GM21390 (cell line): ENCODE data around the gene CHST4.
"Not testable (repeated sequence)": the region's sequence is repeated elsewhere in the genome, so short reads cannot be mapped to it uniquely, and the experiment has no call there.

Experiments used
- ATAC-seq: cut with Tn5 transposase; IDR thresholded peaks from one replicate; pipeline ENCODE4 v1.9.1; 2021; ENCODE audit not compliant: unreplicated experiment

Gene CHST4

DNA sequence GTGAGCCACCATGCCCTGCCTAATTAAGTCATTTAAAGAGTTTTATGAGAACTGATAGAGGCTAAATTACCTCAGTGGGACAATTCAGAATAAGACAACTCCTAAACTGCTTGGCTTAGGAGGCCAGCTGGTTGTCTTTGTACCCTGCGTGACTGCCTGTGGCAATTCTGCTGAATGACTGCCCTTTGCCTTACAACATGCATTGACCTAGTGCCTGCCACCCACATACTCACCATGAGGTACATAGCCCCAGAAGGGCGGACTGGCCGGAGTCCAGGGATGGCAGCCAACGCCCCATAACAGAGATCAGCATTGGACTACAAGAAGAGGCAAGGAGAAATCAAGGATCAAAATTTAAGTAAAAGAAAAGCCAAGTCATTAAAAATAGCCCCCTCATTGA, 43.4 kb downstream of the CHST4 start:
- ATAC-seq = no peak

DNA sequence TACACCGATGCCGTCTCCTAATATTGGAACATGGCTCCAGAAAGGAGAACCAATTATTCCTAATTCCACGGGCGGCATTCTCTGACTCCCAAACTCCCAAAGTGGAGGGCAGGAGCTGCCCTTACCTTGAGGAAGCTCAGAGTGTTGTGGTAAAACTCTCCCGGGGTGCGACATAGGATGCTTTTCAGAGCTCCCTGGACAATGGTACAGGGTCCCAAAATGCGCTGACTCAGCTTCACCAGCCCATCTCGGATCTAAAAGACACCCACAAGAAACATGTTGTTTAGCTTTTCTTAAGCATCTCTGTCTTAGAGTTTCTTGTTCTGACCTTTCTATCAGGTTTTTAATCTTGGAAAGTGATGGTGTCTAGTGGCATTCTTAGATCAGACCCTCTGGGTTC, 43.9 kb downstream of the CHST4 start:
- ATAC-seq = no peak

DNA sequence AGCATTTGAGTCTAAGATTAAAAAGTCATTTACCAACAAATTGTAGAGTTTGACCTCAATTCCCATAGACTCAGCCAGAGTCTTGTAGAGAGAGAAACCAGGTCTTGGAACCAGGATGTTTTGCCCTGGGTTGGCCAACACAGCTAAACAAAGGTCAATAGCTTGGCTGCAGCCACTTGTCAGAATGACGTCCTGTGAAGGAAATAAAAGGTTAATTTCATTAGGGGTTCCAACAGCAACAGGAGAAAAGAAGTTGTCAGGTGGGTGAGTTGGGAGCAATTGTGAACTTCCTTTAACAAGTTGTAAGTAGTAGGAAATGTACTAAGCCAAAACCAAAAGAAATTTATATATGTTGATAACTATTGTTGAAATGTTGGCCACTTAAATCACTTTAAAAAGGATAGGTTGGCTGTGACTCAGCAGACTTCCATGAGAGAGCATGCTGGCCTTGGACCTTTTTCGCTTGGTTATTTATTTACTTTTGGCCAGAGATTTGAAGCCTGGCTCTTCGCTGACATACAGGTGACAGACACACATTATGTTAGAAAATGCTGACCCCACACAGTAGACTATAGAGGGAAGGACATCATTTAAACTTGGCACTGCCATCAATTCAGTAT, 46.4 kb downstream of the CHST4 start:
- no peak for ATAC-seq

DNA sequence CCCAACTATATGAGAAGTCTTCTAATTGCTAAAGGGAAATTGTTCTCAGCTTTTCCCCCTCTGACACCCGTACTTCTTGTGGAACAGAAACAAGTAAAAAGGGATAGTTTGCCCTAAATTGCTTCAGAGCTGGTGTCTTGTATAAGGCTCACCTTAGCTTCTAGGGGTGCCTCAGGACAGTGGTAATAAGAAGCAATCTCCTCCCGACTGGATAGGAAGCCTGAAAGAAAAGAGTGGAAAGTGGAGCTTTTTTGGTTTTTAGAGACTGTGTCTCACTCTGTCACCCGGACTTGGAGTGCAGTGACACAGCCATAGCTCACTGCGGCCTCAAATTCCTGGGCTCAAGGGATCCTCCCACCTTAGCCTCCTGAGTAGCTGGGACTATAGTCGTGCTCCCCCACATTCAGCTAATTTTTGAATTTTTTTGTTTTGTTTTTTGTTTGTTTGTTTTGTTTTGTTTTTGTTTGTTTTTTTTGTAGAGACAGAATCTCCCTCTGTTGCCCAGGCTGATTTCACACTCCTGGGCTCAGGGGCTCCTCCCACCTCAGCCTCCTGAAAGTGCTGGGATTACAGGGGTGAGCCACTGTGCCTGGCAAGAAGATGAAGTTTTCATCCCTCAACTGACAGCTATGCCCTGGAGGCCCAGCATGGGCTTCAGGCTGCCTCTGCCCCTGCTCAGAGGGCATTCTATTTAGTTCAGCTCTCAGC, 47.3 kb downstream of the CHST4 start:
- ATAC-seq = no peak

DNA sequence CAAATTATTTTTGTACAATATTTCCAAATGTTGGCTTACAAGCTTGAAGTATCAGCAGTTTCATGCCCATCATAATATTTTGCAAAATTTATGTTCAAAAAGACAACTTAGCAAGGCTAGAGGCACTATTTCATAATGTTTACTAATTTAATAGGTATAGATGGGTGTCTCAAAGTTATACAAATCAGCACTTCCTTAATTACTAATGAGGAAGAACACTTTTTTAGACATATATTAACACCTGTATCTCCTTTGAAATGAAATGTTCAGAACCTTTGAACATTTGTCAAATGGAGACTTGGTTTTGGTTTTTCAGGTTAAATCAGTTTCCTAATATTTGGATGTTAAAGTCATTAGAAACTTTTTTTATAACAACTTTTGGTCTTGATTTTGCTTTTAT, 48.5 kb downstream of the CHST4 start:
- ATAC-seq = no peak

DNA sequence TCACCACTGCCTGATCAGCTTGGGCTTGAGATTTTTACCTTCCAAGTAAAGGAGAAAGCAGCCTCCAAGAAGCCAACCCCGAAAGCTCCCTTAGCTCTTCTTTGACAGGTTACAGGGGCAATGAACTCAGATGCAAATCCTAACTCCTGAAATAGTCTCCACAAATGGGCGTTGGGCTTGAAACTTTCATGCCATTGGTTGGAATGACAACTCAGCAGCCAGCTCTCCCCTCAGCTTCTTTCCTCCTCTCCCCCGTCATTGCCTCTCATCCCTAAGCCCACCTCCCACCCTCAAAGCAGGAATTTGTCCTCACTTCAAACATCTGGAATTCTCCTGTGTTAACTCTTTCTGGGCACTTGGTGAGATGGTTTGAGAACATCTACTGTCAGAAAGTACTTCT, 50.7 kb downstream of the CHST4 start, which contains the start of gene TAT:
TAT (minus strand) TSS at position 122 of the 400 bp plus-strand sequence. CDS start 677 bp downstream, outside the sequence.
- ATAC-seq = no peak

DNA sequence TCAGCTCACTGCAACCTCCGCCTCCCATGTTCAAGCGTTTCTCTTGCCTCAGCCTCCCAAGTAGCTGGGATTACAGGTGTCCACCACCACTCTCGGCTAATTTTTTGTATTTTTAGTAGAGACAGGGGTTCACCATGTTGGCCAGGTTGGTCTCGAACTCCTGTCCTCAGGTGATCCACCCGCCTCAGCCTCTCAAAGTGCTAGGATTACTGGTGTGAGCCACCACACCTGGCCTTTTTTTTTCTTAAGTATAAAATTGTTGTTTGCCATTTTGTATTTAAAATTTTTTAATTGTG, 56.3 kb downstream of the CHST4 start:
- not testable (repeated sequence) for ATAC-seq

DNA sequence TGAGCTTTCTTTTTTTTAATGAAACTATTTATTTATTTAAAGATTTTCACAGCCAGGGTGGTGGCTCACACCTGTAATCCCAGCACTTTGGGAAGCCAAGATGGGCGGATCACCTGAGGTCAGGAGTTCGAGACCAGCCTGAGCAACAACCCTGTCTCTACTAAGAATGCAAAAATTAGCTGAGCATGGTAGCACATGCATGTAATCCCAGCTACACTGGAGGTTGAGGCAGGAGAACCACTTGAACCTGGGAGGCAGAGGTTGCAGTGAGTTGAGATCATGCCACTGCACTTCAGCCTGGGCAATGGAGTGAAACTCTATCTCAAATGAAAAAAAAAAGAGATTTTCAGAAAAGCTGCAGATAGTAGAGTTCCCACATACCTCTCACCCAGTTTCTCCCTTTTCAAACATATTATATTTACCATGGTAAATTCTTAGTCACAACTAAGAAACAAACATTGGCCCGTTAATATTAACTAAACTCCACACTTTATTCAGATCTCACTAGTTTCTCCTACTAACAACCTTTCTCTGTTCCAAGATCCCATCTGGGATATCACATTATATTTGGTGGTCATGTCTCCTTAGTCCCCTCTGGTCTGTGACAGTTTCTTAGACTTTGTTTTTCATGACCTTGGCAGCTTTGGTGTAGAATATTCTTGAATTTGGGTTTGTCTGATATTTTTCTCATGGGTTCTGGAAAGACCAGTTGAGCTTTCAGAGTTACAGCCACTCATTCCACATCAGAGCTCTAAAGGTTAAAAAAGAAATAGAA, 58.5 kb downstream of the CHST4 start:
- no peak for ATAC-seq

DNA sequence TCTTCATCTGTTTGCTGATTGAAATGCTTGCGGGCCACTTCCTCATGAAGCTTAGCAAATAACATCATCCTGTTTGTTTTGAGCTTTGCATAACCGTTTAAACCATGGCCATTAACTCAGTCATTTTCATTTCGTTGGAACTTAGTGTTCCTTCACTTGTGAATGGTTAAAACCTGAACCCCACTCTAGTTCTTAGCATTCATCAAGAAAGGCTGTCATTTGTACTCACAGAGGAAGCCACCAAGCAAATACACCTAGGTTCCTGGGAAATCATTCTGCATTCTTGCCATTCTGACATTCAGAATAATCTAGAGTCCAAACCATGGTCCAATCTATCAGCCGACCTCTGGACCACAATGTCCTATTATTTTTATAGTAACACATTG, 59.1 kb downstream of the CHST4 start:
- ATAC-seq = no peak
